Activated CD4-positive, CD25-positive, alpha-beta regulatory T cell treated with anti-CD3 and anti-CD28 coated beads, Interleukin-2, amount 50 U/mL, for 72 hours (primary cell): ENCODE data around the gene BMAL1.
A peak's percentile ranks its signal among the peaks of the same experiment; 100 is the strongest.

Experiments
- DNase-seq: peaks from one replicate; pipeline ENCODE4 v3.0.0; 2021

The BMAL1 gene

GRCh38 chr11:13262096-13262495 is 15.5 kb upstream of the BMAL1 start:
- DNase-seq = no peak

- no peak for DNase-seq
Measured at GRCh38 chr11:13268791-13269190, 8.8 kb upstream of the BMAL1 start.

GRCh38 chr11:13269775-13270174 is 7.8 kb upstream of the BMAL1 start:
- no peak for DNase-seq

- no peak for DNase-seq
Measured at GRCh38 chr11:13271060-13271693, 6.4 kb upstream of the BMAL1 start.

DNA sequence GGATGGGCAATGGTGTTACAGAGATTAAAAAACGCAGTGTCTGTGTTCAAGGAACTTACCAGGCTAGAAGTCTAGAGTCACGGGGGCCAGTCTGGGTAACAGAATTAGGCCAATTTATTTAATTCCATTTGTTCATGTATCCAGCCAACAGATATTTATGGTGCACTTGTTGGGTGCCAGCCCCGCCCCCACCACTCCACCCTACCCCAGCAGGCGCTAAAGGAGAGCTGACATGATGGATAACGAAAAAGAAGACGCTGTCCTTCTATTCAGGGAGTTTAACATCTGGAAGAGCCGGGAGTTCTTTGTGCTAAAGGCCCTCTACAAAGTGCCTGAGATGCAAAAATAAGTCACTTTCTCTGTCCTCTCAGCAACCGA is 1.1 kb upstream of the BMAL1 start:
- DNase-seq = no peak

DNA sequence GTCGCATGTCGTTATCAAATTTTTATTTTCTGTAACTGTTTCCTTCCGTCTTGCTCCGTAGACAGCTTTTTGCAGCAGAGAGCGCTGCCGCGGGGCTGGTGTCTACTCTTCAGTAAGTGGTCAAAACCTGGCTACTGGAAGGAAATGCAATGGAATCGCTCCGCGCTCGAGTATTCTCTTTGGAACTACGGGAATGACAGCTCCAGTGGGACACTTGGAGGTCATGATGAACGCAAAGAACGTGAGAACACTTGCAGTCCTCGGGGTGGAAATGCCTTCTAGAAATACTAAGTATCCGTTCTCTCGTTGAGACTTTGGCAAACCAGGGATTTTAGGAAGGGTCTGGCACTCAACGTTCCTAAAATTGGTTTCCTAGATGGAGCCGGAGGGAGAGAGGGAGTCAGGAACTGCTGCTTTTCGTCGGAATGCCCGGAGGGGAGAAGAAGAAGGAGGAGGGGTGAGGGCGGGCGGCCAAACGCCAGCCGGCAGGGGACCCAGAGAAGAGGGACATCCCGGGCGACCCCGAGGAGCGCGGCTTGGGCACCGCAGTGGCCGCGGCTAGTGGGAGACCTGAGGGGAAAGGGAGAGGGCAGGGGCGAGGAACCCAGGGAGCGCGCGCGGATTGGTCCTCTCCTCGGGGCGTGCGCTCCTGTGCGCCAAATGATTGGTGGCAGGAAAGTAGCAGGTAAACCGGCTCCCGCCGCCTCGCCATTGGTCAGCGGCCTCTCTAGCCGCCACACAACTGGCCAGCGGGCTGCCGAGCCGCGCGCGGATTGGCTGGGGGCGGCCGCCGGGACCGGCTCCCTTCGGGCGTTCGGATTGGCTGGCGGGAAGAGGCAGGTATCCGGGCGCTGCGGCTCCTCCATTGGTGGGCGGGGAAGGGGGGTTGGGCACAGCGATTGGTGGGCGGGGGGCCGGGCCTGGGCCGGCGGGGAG is 490 bp upstream of the BMAL1 start:
- peak; percentile 96 for DNase-seq

DNA sequence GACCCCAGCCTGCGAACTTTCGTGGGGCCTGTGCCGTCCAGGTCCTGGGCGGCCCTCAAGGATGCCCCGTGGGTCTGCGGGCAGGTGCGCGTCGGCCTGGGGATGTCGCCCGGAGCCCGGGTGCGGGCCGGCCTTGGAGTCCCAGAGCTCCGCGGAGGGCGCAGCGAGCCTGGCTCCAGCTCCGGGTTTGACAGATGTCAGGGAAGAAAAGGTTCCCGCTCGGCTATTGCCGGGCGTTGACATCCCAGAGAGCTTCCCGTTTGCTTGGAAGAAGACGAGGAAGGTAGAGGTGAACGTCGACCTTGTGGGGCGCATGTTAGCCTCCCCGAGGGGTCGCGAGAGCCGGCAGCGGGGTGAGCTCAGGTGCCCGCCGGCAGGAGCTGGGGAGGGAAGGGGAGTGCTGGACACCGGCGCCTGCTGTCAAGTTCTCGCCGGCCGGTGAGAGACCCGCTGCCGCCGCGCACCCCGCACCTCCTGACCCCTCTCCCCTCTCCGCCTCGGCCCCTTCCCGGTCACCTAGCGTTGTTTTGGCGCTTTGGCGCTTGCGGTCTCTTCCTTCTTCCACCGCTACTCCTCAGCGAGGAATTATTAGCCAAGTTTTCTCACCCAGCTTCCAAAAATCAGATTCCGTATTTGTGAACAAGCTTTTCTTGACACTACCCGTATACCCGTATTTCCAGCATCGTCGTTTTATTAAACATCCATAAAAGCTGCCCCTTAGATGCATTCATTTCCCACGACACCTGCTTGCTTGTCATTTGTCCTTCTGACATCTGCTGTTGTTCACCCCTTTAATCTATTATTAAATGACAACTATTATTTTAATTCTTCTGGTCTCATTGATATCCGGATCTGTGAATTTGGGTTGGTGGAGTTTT is 1.3 kb downstream of the BMAL1 start:
- DNase-seq = peak; percentile 39

DNA sequence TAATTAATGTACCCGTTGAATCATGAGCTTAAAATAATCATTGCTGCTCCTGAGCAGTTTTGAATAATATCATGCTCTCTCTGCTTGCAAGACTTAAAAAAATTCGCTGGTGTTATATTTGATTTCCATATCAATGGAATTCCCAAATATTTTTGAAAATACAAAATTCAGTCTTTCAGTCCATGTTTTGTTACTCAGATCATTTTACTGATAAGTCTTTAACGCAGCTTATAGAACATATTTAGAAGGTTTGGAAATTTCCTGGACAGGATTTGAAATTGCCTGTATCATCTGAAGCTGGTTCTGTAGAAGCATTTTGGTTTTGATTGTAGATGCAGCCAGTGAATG is 1.9 kb downstream of the BMAL1 start:
- DNase-seq = no peak

GRCh38 chr11:13280092-13280722 is 2.6 kb downstream of the BMAL1 start:
- no peak for DNase-seq

DNA sequence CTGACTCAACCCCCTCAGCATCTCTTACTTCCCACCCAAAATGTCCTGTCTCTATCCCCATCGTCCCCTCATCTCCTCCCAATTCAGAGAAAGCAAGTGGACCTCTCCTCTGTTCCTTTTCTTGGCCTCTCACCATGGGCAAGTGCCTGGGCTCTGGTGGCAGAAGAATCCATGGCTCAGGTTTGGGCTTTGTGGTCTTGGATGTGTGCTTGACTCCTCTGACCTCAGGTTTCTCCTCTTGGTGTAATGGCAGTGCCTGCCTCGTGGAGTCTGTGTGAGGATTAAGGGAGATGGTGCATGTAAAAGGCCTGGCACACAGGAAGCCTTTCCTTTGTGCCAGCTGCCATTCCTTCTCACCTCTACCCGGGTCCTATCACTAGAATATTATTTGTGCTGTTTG is 3.2 kb downstream of the BMAL1 start:
- DNase-seq = no peak

GRCh38 chr11:13283636-13284035 is 6.0 kb downstream of the BMAL1 start:
- DNase-seq = no peak

DNA sequence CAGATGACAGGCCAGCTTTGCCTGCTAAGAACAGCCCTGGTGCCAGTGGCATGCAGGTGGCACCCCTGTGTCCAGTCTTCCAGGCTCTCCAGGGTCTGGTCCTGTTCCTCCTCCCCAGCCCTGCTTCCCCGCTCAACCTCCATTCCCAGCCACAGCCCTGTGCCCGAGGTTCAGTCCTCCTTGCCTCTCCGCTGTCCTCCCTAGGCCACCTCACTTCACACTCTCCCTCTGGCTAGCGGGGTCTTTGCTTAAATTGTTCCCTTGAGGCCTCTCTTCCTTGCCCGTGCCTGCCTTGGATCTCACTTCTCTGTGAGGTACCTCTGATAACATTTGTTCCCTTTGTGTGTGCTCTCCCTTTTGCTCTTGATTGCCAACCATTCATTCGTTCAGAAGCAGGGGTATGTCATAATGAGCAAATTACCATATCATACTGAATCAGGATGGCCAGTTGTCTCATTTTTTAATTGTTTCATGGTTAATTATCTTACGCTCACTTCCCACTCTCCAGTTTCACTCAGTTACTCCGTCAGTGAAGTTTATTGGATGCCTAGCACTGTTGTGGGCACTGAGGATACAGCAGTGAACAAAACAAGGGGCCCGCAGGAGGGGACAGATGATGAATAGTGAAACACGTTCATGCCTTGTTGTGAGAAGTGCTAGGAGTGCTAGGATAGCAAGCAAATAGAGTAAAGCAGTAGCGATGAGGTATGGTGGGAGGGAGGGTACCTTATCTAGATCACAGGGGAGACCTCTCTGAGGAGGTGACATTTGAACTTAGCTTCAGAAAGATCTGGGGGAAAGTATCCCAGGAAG is 7.4 kb downstream of the BMAL1 start:
- DNase-seq = no peak

GRCh38 chr11:13286279-13286821 is 8.8 kb downstream of the BMAL1 start:
- no peak for DNase-seq

GRCh38 chr11:13287036-13287435 is 9.4 kb downstream of the BMAL1 start:
- DNase-seq = no peak

DNA sequence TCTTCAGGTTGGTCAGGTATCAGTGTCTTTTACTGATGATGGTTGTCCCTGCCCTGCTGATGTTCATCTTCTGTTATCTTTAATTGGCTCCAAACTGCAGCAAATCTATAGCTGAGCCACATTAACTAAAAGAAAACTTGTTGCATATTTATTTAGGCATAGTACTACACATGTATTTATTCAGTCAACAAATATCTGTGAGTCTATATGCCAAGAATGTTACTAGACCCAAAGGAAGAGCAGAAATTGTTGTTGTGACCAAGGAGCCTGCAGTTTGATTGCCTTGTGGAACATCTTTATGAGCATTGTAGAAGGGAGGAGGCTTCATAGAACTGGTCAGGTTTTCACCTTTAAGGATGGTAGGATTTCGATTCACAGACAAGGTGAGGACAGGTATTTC is 10.1 kb downstream of the BMAL1 start:
- no peak for DNase-seq

DNA sequence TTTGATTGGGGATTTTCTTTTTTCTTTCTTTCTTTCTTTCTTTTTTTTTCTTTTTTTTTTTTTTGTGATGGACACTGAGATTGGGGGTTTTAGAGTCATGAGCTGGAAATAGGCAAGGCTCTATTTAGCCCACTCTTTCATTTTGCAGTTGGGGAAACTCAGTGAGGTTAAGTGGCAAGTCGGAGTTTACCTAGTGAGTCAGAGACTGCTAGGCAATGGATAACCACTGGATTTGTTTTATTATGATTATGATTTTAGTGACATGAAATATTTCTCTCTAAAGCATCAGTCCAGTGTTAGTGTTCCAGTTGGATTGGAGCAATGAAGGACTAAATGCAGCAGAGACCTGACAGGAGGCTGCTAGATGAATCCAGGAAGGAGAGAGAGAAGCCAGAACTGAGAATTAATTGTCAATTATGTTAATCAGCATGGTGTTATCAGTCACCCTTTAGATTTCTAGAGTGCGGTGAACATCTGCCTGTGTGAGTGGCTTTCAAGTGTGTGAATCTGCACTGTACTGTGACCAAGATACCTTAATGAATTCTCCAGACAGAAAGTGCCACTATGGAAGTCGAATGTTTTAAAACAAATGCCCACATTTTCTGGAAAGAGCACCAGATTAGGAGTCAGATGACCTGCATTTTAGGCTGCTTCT is 10.9 kb downstream of the BMAL1 start:
- DNase-seq = no peak

- no peak for DNase-seq
Measured at GRCh38 chr11:13289081-13289480, 11.5 kb downstream of the BMAL1 start.

- no peak for DNase-seq
Measured at GRCh38 chr11:13290221-13290980, 12.8 kb downstream of the BMAL1 start.

GRCh38 chr11:13291361-13291760 is 13.8 kb downstream of the BMAL1 start:
- DNase-seq = no peak

GRCh38 chr11:13291800-13292199 is 14.2 kb downstream of the BMAL1 start:
- no peak for DNase-seq

GRCh38 chr11:13292970-13293369 is 15.4 kb downstream of the BMAL1 start:
- DNase-seq = no peak
